Endothelial cell of umbilical vein (primary cell): Measurements from ENCODE around the gene C3orf33. TPM values are rescaled to one million over a fixed set of nuclear protein-coding genes. Genes with fewer than 3 reads are reported as not detected.

ENCODE experiments used
- BruUV-seq: library from RNA; stranded (reverse); fragments of 400-500 nt; replicated peaks from 2 replicates; lab custom pipeline; 2021; lab: Mats Ljungman, UMichigan
- CTCF ChIA-PET: fragments of 300-600, 350-600 bp; sonication (Branson Sonifier 250); formaldehyde crosslinking; loops from one replicate; lab custom pipeline; 2021; ENCODE audit warnings: antibody characterized with exemption, inconsistent platforms; lab: Charles Lee
- POLR2A ChIA-PET: fragments of 300-600, 350-600 bp; sonication (Branson Sonifier 250); formaldehyde crosslinking; loops from one replicate; lab custom pipeline; 2021; ENCODE audit warnings: antibody characterized with exemption, inconsistent platforms; lab: Charles Lee
- DNase-seq: peaks from one replicate; pipeline ENCODE4 v3.0.0-alpha.2; 2011; ENCODE audit warnings: low read depth, low spot score
- FAIRE-seq: peaks from 2 replicates; lab custom pipeline; 2011; peaks lifted over from hg19 to GRCh38; lab: Jason Lieb, UNC
- H2AFZ ChIP-seq: 2 replicates; pipeline ENCODE4 v1.6.0; 2012; ENCODE audit warnings: low read depth, low read length, control low read depth, inconsistent platforms
- H3K27ac ChIP-seq: 2 replicates; pipeline ENCODE4 v1.5.1; 2011; ENCODE audit warnings: low read depth, mild to moderate bottlenecking, control low read depth, low read length, moderate library complexity; ENCODE audit not compliant: insufficient read depth
- H3K27me3 ChIP-seq, 2 experiments: 2 replicates each; pipeline versions ENCODE4 v1.6.0 to v1.6.1; 2011; ENCODE audit warnings: low read length in 2 of 2, mixed read lengths in 1 of 2; ENCODE audit not compliant: control insufficient read depth in 2 of 2, insufficient read depth in 2 of 2
- H3K36me3 ChIP-seq, 2 experiments: 2 replicates in 1 of 2; 3 replicates in 1 of 2; pipeline ENCODE4 v1.5.1; 2011; ENCODE audit warnings: low read length in 2 of 2, mild to moderate bottlenecking in 1 of 2, moderate library complexity in 1 of 2; ENCODE audit not compliant: control insufficient read depth in 2 of 2, insufficient read depth in 2 of 2; ENCODE audit errors: extremely low read depth in 1 of 2
- H3K4me1 ChIP-seq: 3 replicates; pipeline ENCODE4 v1.5.1; 2011; ENCODE audit warnings: mild to moderate bottlenecking, low read length; ENCODE audit not compliant: control insufficient read depth, insufficient read depth; ENCODE audit errors: extremely low read depth
- H3K4me2 ChIP-seq: 2 replicates; pipeline ENCODE4 v1.6.1; 2011; ENCODE audit warnings: low read length, control low read depth, mixed read lengths; ENCODE audit not compliant: insufficient read depth
- H3K4me3 ChIP-seq, 3 experiments: fragments of 200-600 bp in 1 of 3; sonication (generic), shearing (Covaris generic) in 1 of 3; replicated peaks in 1 of 3; 2 replicates each; pipeline ENCODE4 v1.5.1; 2011 to 2016; ENCODE audit warnings: control low read depth in 3 of 3, low read length in 3 of 3, mild to moderate bottlenecking in 2 of 3, inconsistent platforms in 1 of 3, low read depth in 1 of 3, moderate library complexity in 1 of 3; ENCODE audit not compliant: insufficient read depth in 1 of 3
- H3K79me2 ChIP-seq: 2 replicates; pipeline ENCODE4 v1.6.0; 2012; ENCODE audit warnings: low read length, inconsistent platforms; ENCODE audit not compliant: control insufficient read depth, insufficient read depth
- H3K9ac ChIP-seq: replicated peaks from 2 replicates; pipeline ENCODE3; 2011; ENCODE audit warnings: low read length, control low read depth; ENCODE audit not compliant: insufficient read depth; ENCODE audit errors: extremely low read depth
- H3K9me1 ChIP-seq: replicated peaks from 3 replicates; pipeline ENCODE4 v1.6.0; 2011; ENCODE audit warnings: mild to moderate bottlenecking, low read length; ENCODE audit not compliant: control insufficient read depth, insufficient read depth; ENCODE audit errors: extremely low read depth
- H3K9me3 ChIP-seq: replicated peaks from 2 replicates; pipeline ENCODE4 v1.5.1; 2012; ENCODE audit warnings: low read length, inconsistent platforms; ENCODE audit not compliant: control insufficient read depth, insufficient read depth
- H4K20me1 ChIP-seq: replicated peaks from 2 replicates; pipeline ENCODE3; 2011; ENCODE audit warnings: mild to moderate bottlenecking, low read length; ENCODE audit not compliant: control insufficient read depth, insufficient read depth; ENCODE audit errors: extremely low read depth
- CTCF ChIP-seq, 2 donors: IDR thresholded peaks; 1 replicate in 1 of 2; 2 replicates in 1 of 2; pipeline ENCODE4 v1.5.1; 2011; ENCODE audit warnings: low read length in 2 of 2, mild to moderate bottlenecking in 2 of 2, moderate library complexity in 2 of 2, control low read depth in 1 of 2, inconsistent platforms in 1 of 2, low read depth in 1 of 2; ENCODE audit not compliant: insufficient read depth in 1 of 2; ENCODE audit errors: extremely low read depth in 1 of 2
- EZH2 ChIP-seq: IDR thresholded peaks from 2 replicates; pipeline ENCODE4 v1.6.1; 2012; ENCODE audit warnings: borderline replicate concordance, low read depth, mild to moderate bottlenecking, moderate library complexity, low read length, inconsistent platforms; ENCODE audit not compliant: severe bottlenecking
- FOS ChIP-seq: IDR thresholded peaks from 2 replicates; pipeline ENCODE4 v1.6.1; 2011; ENCODE audit warnings: mild to moderate bottlenecking, low read length, moderate library complexity, borderline replicate concordance; ENCODE audit not compliant: insufficient read depth
- GATA2 ChIP-seq: IDR thresholded peaks from 2 replicates; pipeline ENCODE4 v1.7.0; 2011; ENCODE audit warnings: low read depth, mild to moderate bottlenecking, moderate library complexity, mixed read lengths, low read length; ENCODE audit not compliant: insufficient read length, insufficient read depth
- JUN ChIP-seq: IDR thresholded peaks from 2 replicates; pipeline ENCODE4 v1.6.1; 2011; ENCODE audit warnings: borderline replicate concordance, low read depth; ENCODE audit not compliant: insufficient read length, insufficient read depth
- MAX ChIP-seq: IDR thresholded peaks from 2 replicates; pipeline ENCODE4 v1.6.1; 2011; ENCODE audit not compliant: insufficient read depth, insufficient read length
- MYC ChIP-seq: IDR thresholded peaks from one replicate; pipeline ENCODE4 v1.6.1; 2011; ENCODE audit warnings: mild to moderate bottlenecking, low read depth, low read length
- POLR2A ChIP-seq: IDR thresholded peaks from 2 replicates; pipeline ENCODE4 v1.6.1; 2012; ENCODE audit warnings: low read depth, mild to moderate bottlenecking, control low read depth, low read length
- POLR2AphosphoS5 ChIP-seq: IDR thresholded peaks from 2 replicates; pipeline ENCODE4 v1.6.1; 2012; ENCODE audit warnings: low read depth, mild to moderate bottlenecking, control low read depth, low read length, moderate library complexity; ENCODE audit not compliant: insufficient read depth
- dilution Hi-C: fragments of 300-500 bp; cut with MboI; formaldehyde crosslinking; loops from one replicate; pipeline ENCODE4 v1.15.0; 2019; ENCODE audit warnings: low sequenced_read_pairs; ENCODE audit not compliant: extremely low pct_ligation_motif_present
- intact Hi-C: fragments of 100-400 bp; cut with micrococcal nuclease; formaldehyde crosslinking; loops from one replicate; pipeline ENCODE4 v1.10.0; 2022
- polyA plus RNA-seq, 4 experiments: library from polyadenylated mRNA; depleted of rRNA in 3 of 4; stranded (reverse) in 3 of 4; unstranded in 1 of 4; fragments of >200 nt; gene quantifications; 2 replicates each; pipeline versions ENCODE4 v1.2.1 to v1.2.3, GENCODE V29; 2011 to 2012; ENCODE audit warnings: missing spikeins in 1 of 4
- total RNA-seq: library from RNA; stranded (reverse); gene quantifications from 2 replicates; pipeline ENCODE4 v1.2.3, GENCODE V29; 2021

C3orf33 gene
- total and polyA plus RNA-seq, 2 donors (not counting 3 experiments of a cell fraction or from before 2014, with no cell fraction given): 1.7 to 2.3 TPM

- Histone ChIP-seq H3K79me2 (no peaks in the 10 kb centered on the region), H3K9me3 (no peaks in the 10 kb centered on the region), H3K4me1 (no peaks in the 10 kb centered on the region), H4K20me1 (no peaks in the 10 kb centered on the region), H3K4me2 (no peak overlapping the region), H3K27me3 (no peaks in the 10 kb centered on the region), H3K4me3 (no peak overlapping the region), H3K36me3 (no peaks in the 10 kb centered on the region), H3K9me1 (no peaks in the 10 kb centered on the region), H3K27ac (no peak overlapping the region), H2AFZ (no peak overlapping the region), H3K9ac (no peak overlapping the region)
- dilution Hi-C loops (no loop called here), intact Hi-C loops (no loop called here)
- TF ChIP-seq MAX (no peak), POLR2AphosphoS5 (no peak), EZH2 (no peak), JUN (no peak), FOS (no peak)
- POLR2A ChIA-PET: no interaction called here
- no peak for DNase-seq
- BruUV-seq: no TSS peak
- no peak for FAIRE-seq
- CTCF ChIA-PET: no interaction called here
Measured at GRCh38 chr3:155772801-155773200, 33.3 kb downstream of the C3orf33 start.

GRCh38 chr3:155771126-155771525 is 35.0 kb downstream of the C3orf33 start:
- Histone ChIP-seq H3K27ac (no peak overlapping the region), H2AFZ (no peak overlapping the region), H3K27me3 (no peaks in the 10 kb centered on the region), H3K4me2 (no peak overlapping the region), H3K4me1 (no peaks in the 10 kb centered on the region), H4K20me1 (no peaks in the 10 kb centered on the region), H3K9ac (no peak overlapping the region), H3K9me1 (no peaks in the 10 kb centered on the region), H3K9me3 (no peaks in the 10 kb centered on the region), H3K36me3 (no peaks in the 10 kb centered on the region), H3K79me2 (no peaks in the 10 kb centered on the region), H3K4me3 (no peak overlapping the region)
- FAIRE-seq: no peak
- dilution Hi-C loops: no loop called here
- ChIA-PET CTCF (no interaction called here), POLR2A (no interaction called here)
- intact Hi-C loops: no loop called here
- no peak for DNase-seq
- TF ChIP-seq MYC (no peak), POLR2AphosphoS5 (no peak), EZH2 (no peak), POLR2A (no peak), MAX (no peak), FOS (no peak), JUN (no peak), CTCF (IDR thresholded peaks at IDR 0.05; ENCODE audit: extremely low read depth in 1 of 2, insufficient read depth in 1 of 2, low read depth in 1 of 2, low read length in 2 of 2) (no peak), GATA2 (no peak)
- no TSS peak for BruUV-seq
